DOHH2 (cell line): ENCODE data around the gene CCN5.

Experiments used
- CTCF ChIP-seq: fragments of 200-600 bp; sonication (generic); IDR thresholded peaks from one replicate; pipeline ENCODE4 v1.5.1; 2014; ENCODE audit warnings: antibody characterized with exemption, mild to moderate bottlenecking, low read depth, low read length; ENCODE audit not compliant: poor library complexity, severe bottlenecking
- EZH2phosphoT487 ChIP-seq: fragments of 200-600 bp; sonication (generic); IDR thresholded peaks from 2 replicates; pipeline ENCODE4 v1.6.1; 2017; ENCODE audit warnings: borderline replicate concordance, mild to moderate bottlenecking, antibody characterized with exemption, low read length, moderate library complexity, mixed read lengths

GRCh38 chr20:44707018-44707579 lies 8.1 kb upstream of the CCN5 start:
- TF ChIP-seq CTCF (no peak), EZH2phosphoT487 (no peak)
